Stimulated activated CD4-positive, alpha-beta T cell treated with anti-CD3 and anti-CD28 coated beads, Interleukin-1b, Interleukin-23, amount 100 ng/mL, for 1 hour (primary cell): ENCODE results near the gene HES3.
A peak's percentile ranks its signal among the peaks of the same experiment; 100 is the strongest.

Experiments used
- DNase-seq, 2 donors: peaks; one replicate each; pipeline ENCODE4 v3.0.0-alpha.2; 2020; ENCODE audit warnings: low read depth in 2 of 2

Gene HES3

GRCh38 chr1:6243993-6244392, at the start of gene HES3:
Gene HES3 (plus strand): TSS chr1:6244179. CDS start chr1:6244366, 187 bp downstream.
- DNase-seq, result no peak

- DNase-seq, result no peak
These were observed 46.1 kb upstream of the HES3 start for GRCh38 chr1:6197746-6198427.

- DNase-seq, result no peak
These were observed 45.2 kb upstream of the HES3 start for GRCh38 chr1:6198646-6199297.

GRCh38 chr1:6199298-6200187, 44.4 kb upstream of the HES3 start, which contains the start of gene RPL22:
Gene RPL22 (minus strand): TSS chr1:6199595. CDS start chr1:6199573, 22 bp downstream.
- peak; percentile 91 to 93 for DNase-seq

GRCh38 chr1:6200188-6200809, 43.7 kb upstream of the HES3 start:
- no peak for DNase-seq

- DNase-seq, result no peak
These were observed 41.7 kb upstream of the HES3 start for GRCh38 chr1:6202256-6202655.

GRCh38 chr1:6205849-6206519, 38.0 kb upstream of the HES3 start, which contains the start of gene RNF207:
Gene RNF207 (plus strand): TSS chr1:6206119. CDS start chr1:6206536, 417 bp downstream.
- peak; percentile 32 to 50 for DNase-seq

GRCh38 chr1:6206520-6206855, 37.5 kb upstream of the HES3 start:
- DNase-seq, result no peak

GRCh38 chr1:6207075-6207885, 36.7 kb upstream of the HES3 start:
- DNase-seq, result no peak

- DNase-seq, result no peak
These were observed 36.1 kb upstream of the HES3 start for GRCh38 chr1:6207921-6208320.

GRCh38 chr1:6208723-6209660, 35.0 kb upstream of the HES3 start:
- no peak for DNase-seq

- no peak for DNase-seq
These were observed 34.1 kb upstream of the HES3 start for GRCh38 chr1:6209661-6210580.

- DNase-seq, result no peak
These were observed 33.2 kb upstream of the HES3 start for GRCh38 chr1:6210591-6211355.

GRCh38 chr1:6211731-6212130, 32.2 kb upstream of the HES3 start:
- DNase-seq, result no peak

- DNase-seq, result no peak
These were observed 31.6 kb upstream of the HES3 start for GRCh38 chr1:6212193-6212959.

- no peak for DNase-seq
These were observed 25.4 kb upstream of the HES3 start for GRCh38 chr1:6218375-6219164.
